ENCODE results near the gene DSPP. TPM values are rescaled to one million over a fixed set of nuclear protein-coding genes. Genes with fewer than 3 reads are reported as not detected.

Gene DSPP
- total RNA-seq, 1 experiment from 2014 or later, result not detected

DNA sequence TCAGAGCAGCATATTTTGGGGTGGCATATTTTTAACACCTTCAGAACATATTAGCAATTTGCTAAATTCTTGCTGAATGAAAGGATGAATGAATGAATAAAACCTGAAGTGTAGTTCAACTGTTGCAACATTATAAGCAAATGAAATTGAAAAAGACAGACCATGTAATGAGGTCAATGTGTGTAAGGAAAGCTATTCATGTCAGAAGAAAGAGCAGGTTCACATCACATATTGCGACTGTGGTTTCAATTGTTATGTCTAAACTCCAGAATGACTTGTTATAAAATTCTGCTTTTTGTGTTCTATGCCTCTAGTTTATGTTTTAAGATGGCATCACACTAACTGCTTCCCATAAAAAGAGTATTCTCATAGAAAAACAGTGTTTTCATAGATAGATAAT, 32.9 kb upstream of the DSPP start:
- no TSS peak for BruUV-seq (replicated peaks)
- CTCF ChIA-PET, result no interaction called here
- intact Hi-C loops (cut with micrococcal nuclease; ENCODE audit: unreplicated experiment), result no loop called here
- Mint-ChIP-seq H3K4me3 (ENCODE audit: low read depth, unreplicated experiment) (no peak overlapping the region), H3K9me3 (ENCODE audit: low read depth, unreplicated experiment) (no peaks in the 10 kb centered on the region), H3K27ac (ENCODE audit: unreplicated experiment) (no peak overlapping the region), H3K27me3 (ENCODE audit: unreplicated experiment) (no peaks in the 10 kb centered on the region), H3K36me3 (ENCODE audit: insufficient read depth, unreplicated experiment) (no peaks in the 10 kb centered on the region), H3K4me1 (ENCODE audit: low read depth, unreplicated experiment) (no peaks in the 10 kb centered on the region)
- TF ChIP-seq, protein P1, sequence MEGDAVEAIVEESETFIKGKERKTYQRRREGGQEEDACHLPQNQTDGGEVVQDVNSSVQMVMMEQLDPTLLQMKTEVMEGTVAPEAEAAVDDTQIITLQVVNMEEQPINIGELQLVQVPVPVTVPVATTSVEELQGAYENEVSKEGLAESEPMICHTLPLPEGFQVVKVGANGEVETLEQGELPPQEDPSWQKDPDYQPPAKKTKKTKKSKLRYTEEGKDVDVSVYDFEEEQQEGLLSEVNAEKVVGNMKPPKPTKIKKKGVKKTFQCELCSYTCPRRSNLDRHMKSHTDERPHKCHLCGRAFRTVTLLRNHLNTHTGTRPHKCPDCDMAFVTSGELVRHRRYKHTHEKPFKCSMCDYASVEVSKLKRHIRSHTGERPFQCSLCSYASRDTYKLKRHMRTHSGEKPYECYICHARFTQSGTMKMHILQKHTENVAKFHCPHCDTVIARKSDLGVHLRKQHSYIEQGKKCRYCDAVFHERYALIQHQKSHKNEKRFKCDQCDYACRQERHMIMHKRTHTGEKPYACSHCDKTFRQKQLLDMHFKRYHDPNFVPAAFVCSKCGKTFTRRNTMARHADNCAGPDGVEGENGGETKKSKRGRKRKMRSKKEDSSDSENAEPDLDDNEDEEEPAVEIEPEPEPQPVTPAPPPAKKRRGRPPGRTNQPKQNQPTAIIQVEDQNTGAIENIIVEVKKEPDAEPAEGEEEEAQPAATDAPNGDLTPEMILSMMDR (IDR thresholded peaks at IDR 0.05; ENCODE audit: unreplicated experiment), result no peak
- no peak for DNase-seq

DNA sequence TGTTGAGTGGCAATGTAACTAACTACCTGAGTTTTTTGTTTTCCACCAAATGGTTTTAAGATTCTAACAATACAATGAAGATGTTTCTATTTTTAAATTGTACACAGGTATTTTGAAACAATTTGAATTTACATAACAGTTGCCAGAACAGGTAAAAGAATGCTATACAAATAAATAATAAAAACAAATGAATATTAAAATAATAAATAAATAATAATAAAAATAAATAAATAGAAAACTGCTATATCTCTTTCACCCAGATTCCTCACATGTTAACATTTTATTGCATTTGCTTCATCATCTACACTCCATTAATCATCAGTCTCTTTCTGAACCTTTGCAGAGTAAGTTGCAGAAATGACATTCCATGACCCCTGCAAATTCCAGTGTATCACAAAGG, 32.3 kb upstream of the DSPP start:
- intact Hi-C loops (cut with micrococcal nuclease; ENCODE audit: unreplicated experiment), result no loop called here
- Mint-ChIP-seq H3K27me3 (ENCODE audit: unreplicated experiment) (no peaks in the 10 kb centered on the region), H3K36me3 (ENCODE audit: insufficient read depth, unreplicated experiment) (no peaks in the 10 kb centered on the region), H3K4me1 (ENCODE audit: low read depth, unreplicated experiment) (no peaks in the 10 kb centered on the region), H3K4me3 (ENCODE audit: low read depth, unreplicated experiment) (no peak overlapping the region), H3K27ac (ENCODE audit: unreplicated experiment) (no peak overlapping the region), H3K9me3 (ENCODE audit: low read depth, unreplicated experiment) (no peaks in the 10 kb centered on the region)
- DNase-seq, result no peak
- TF ChIP-seq, protein P1 (IDR thresholded peaks at IDR 0.05; ENCODE audit: unreplicated experiment), result no peak
- no TSS peak for BruUV-seq (replicated peaks)
- CTCF ChIA-PET, result no interaction called here

DNA sequence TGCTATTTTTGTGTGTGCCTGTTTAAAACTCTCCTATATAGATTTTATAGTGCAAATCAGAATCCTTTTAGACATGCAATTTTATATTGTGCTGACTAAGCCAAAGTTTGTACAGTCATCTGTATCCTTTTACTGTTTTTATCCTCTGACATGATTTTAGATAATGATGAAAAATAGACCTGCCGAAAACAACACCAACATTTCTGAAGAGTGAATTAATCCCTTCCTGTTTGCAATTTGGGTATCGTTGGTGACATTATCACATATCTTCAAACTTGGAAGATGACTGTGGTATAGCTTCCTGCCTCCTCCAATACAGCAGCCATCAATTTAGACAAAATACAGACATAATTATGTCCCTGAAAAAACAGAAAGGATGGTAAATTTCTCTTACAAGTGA, 28.9 kb upstream of the DSPP start:
- Mint-ChIP-seq H3K27ac (ENCODE audit: unreplicated experiment) (no peak overlapping the region), H3K9me3 (ENCODE audit: low read depth, unreplicated experiment) (no peaks in the 10 kb centered on the region), H3K36me3 (ENCODE audit: insufficient read depth, unreplicated experiment) (no peaks in the 10 kb centered on the region), H3K27me3 (ENCODE audit: unreplicated experiment) (no peaks in the 10 kb centered on the region), H3K4me1 (ENCODE audit: low read depth, unreplicated experiment) (no peaks in the 10 kb centered on the region), H3K4me3 (ENCODE audit: low read depth, unreplicated experiment) (no peak overlapping the region)
- TF ChIP-seq, protein P1 (IDR thresholded peaks at IDR 0.05; ENCODE audit: unreplicated experiment), result no peak
- intact Hi-C loops (cut with micrococcal nuclease; ENCODE audit: unreplicated experiment), result no loop called here
- no TSS peak for BruUV-seq (replicated peaks)
- CTCF ChIA-PET, result no interaction called here
- no peak for DNase-seq

DNA sequence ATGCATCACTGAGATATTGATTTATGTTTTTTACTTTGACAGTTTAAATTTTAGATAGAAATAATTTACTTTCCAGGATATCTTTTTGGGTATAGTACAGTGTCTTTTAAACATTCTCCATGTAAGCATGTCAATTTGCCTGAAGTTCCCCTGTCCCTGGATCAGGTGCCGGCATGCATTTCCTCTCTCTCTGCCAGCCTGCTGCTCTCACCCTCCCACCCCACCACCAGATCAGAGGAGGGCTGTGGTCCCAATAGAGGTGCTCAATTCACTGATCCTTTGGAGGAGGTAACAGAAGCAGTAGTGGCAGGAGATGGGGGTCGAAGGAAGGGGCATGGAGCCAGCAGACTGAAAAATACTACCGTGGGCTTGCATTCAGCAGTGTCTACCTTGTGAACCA, 28.3 kb upstream of the DSPP start:
- Mint-ChIP-seq H3K9me3 (ENCODE audit: low read depth, unreplicated experiment) (no peaks in the 10 kb centered on the region), H3K4me3 (ENCODE audit: low read depth, unreplicated experiment) (no peak overlapping the region), H3K4me1 (ENCODE audit: low read depth, unreplicated experiment) (no peaks in the 10 kb centered on the region), H3K27me3 (ENCODE audit: unreplicated experiment) (no peaks in the 10 kb centered on the region), H3K36me3 (ENCODE audit: insufficient read depth, unreplicated experiment) (no peaks in the 10 kb centered on the region), H3K27ac (ENCODE audit: unreplicated experiment) (no peak overlapping the region)
- BruUV-seq (replicated peaks), result no TSS peak
- TF ChIP-seq, protein P1 (IDR thresholded peaks at IDR 0.05; ENCODE audit: unreplicated experiment), result no peak
- CTCF ChIA-PET, result no interaction called here
- intact Hi-C loops (cut with micrococcal nuclease; ENCODE audit: unreplicated experiment), result no loop called here
- no peak for DNase-seq
